CD4-positive, CD25-positive, alpha-beta regulatory T cell (primary cell): ENCODE measurements around the gene ZNF445. TPM values are rescaled to one million over a fixed set of nuclear protein-coding genes. Genes with fewer than 3 reads are reported as not detected.
"Not testable (repeated sequence)": the region's sequence is repeated elsewhere in the genome, so short reads cannot be mapped to it uniquely, and the experiment has no call there.

Source experiments
- ATAC-seq, 2 donors: fragments of 150-1000 bp; cut with Tn5 transposase; one replicate each; pipeline ENCODE4 v1.10.0; 2021; ENCODE audit warnings: low read depth in 2 of 2, moderate number of reproducible peaks in 2 of 2, moderate library complexity in 1 of 2
- DNase-seq, 3 donors: peaks; one replicate each; pipeline versions ENCODE4 v3.0.0 to v3.0.0-alpha.2; 2012 to 2022; ENCODE audit warnings: mixed read lengths in 1 of 3
- H3K27ac ChIP-seq: one replicate; pipeline ENCODE4 v1.7.0; 2013; ENCODE audit warnings: mild to moderate bottlenecking, low read length; ENCODE audit not compliant: insufficient read depth, poor library complexity, severe bottlenecking
- H3K27me3 ChIP-seq: one replicate; pipeline ENCODE4 v1.7.0; 2013; ENCODE audit warnings: low read length; ENCODE audit not compliant: control insufficient read depth, insufficient read depth
- H3K36me3 ChIP-seq: one replicate; pipeline ENCODE4 v1.7.0; 2013; ENCODE audit warnings: mild to moderate bottlenecking, low read length, moderate library complexity; ENCODE audit not compliant: control insufficient read depth, insufficient read depth
- H3K4me1 ChIP-seq: 2 replicates; pipeline ENCODE4 v1.7.0; 2013; ENCODE audit warnings: mild to moderate bottlenecking, low read length; ENCODE audit not compliant: insufficient read depth, control insufficient read depth, poor library complexity, severe bottlenecking
- H3K4me3 ChIP-seq: one replicate; pipeline ENCODE4 v1.7.0; 2013; ENCODE audit warnings: low read depth, mild to moderate bottlenecking, low read length, moderate library complexity
- H3K9me3 ChIP-seq, 2 experiments: 1 replicate in 1 of 2; 2 replicates in 1 of 2; pipeline ENCODE4 v1.7.0; 2013; ENCODE audit warnings: low read length in 2 of 2, mild to moderate bottlenecking in 1 of 2, moderate library complexity in 1 of 2; ENCODE audit not compliant: control insufficient read depth in 2 of 2
- H3K27ac Mint-ChIP-seq, 3 donors: one replicate each; pipeline ENCODE4 v1.8.0; 2020 to 2022; ENCODE audit warnings: mild to moderate bottlenecking in 3 of 3, mixed read lengths in 3 of 3, moderate library complexity in 2 of 3
- H3K27me3 Mint-ChIP-seq: one replicate; pipeline ENCODE4 v1.8.0; 2022; ENCODE audit warnings: mild to moderate bottlenecking, mixed read lengths
- H3K36me3 Mint-ChIP-seq: one replicate; pipeline ENCODE4 v1.8.0; 2020; ENCODE audit warnings: mixed read lengths
- H3K4me1 Mint-ChIP-seq, 4 donors: one replicate each; pipeline ENCODE4 v1.8.0; 2020 to 2022; ENCODE audit warnings: mixed read lengths in 4 of 4, mild to moderate bottlenecking in 1 of 4
- H3K4me3 Mint-ChIP-seq, 4 donors: one replicate each; pipeline ENCODE4 v1.8.0; 2020 to 2022; ENCODE audit warnings: mild to moderate bottlenecking in 4 of 4, mixed read lengths in 4 of 4, moderate library complexity in 3 of 4
- H3K9me3 Mint-ChIP-seq, 7 donors: one replicate each; pipeline ENCODE4 v1.8.0; 2020 to 2022; ENCODE audit warnings: mixed read lengths in 7 of 7, mild to moderate bottlenecking in 3 of 7, moderate library complexity in 2 of 7
- polyA plus RNA-seq, 4 donors: library from polyadenylated mRNA; unstranded; fragments of 300-500 nt; fragmentation: Illumina TruSeq; gene quantifications; one replicate each; pipeline ENCODE4 v1.2.3, GENCODE V29; 2021
- total RNA-seq: library from RNA; stranded (reverse); gene quantifications from one replicate; pipeline ENCODE4 v1.2.3, GENCODE V29; 2022

The ZNF445 gene
- total and polyA plus RNA-seq, 5 donors from 2014 or later, result 0.79 to 14.5 (median 3.8) TPM

DNA sequence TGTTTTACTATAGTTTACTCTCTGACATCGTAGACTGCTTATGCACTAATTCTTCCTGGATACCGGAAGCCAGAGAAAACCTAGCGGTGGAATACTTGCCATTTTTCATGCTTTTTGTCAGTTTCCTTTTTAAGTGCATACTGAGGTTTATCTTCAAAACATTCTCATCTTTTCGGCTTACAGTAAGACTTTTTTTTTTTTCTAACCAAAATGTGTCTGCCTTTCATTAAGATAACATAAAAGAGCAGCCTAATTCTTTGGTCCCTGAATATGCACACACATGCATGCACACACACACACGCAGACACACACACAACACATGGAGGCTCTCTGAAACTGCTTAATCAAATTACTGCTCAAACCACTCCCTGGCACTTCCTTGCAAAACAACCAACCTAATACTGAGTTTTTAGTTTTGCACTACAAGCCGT, 1.3 kb downstream of the ZNF445 start:
- Mint-ChIP-seq H3K27me3 (no peaks in the 10 kb centered on the region), H3K4me3 (peak overlapping the region; percentile 92 to 95 (median 92)), H3K27ac (peak overlapping the region; percentile 37 to 84 (median 43)), H3K36me3 (peaks cover under 1% of the 10 kb centered on the region), H3K9me3 (no peaks in the 10 kb centered on the region), H3K4me1 (peaks cover 19 to 57% (median 45%) of the 10 kb centered on the region in 4 donors)
- H3K27me3 ChIP-seq, result no peaks in the 10 kb centered on the region
- H3K4me3 ChIP-seq, result peak overlapping the region; percentile 98
- DNase-seq, result peak in 2 of 3 donors; percentile 5 to 56
- no peaks in the 10 kb centered on the region for H3K36me3 ChIP-seq
- ATAC-seq, result no peak
- H3K4me1 ChIP-seq, result peaks cover 22% of the 10 kb centered on the region
- no peak overlapping the region for H3K27ac ChIP-seq
- no peaks in the 10 kb centered on the region for H3K9me3 ChIP-seq

DNA sequence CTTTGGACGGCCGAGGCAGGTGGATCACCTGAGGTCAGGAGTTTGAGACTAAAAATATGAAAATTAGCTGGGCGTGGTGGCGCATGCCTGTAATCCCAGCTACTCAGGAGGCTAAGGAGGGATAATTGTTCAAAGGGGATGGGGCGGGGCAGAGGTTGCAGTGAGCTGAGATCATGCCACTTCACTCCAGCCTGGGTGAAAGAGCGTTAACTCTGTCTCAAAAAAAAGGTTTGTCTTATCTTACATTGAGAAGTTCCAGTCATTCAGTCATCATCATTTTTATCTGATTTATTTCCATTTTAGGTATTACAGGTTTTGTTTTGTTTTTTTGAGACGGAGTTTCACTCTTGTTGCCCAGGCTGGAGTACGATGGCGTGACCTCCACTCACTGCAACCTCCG, 2.6 kb downstream of the ZNF445 start:
- not testable (repeated sequence) for H3K27ac ChIP-seq, H3K27me3 ChIP-seq
- H3K4me3 Mint-ChIP-seq, result peak overlapping the region; percentile 56 to 81 (median 69)

DNA sequence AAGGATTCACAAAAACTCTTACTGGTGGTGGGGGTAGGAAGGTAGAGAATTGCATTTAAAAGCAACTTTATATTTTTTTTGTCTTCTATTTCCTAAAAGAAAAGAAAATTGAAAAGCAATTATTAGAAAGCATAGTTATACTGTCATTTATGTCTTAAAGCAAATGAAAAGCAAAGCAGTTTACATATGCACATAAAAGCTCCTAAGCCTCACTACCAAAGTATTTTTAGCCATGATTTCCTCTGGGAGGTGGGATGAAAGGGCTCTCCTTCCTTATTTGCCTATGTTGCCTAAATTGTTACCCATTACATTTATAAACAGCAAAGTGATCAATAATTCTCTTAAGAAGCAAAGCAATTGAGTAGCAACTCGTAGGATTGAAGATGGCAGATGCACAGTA, 7.0 kb downstream of the ZNF445 start:
- H3K4me3 Mint-ChIP-seq, result no peak overlapping the region
- H3K36me3 ChIP-seq, result peaks cover 22% of the 10 kb centered on the region

More for the DNA sequence above, 2.6 kb downstream of the ZNF445 start:
- H3K36me3 ChIP-seq, result peaks cover 11% of the 10 kb centered on the region
- peaks cover 27 to 66% (median 50%) of the 10 kb centered on the region in 4 donors for H3K4me1 Mint-ChIP-seq
- not testable (repeated sequence) for H3K36me3 Mint-ChIP-seq, H3K9me3 Mint-ChIP-seq, DNase-seq, H3K9me3 ChIP-seq, H3K27me3 Mint-ChIP-seq, ATAC-seq, H3K4me3 ChIP-seq
- H3K27ac Mint-ChIP-seq, result peak overlapping the region in 1 of 3 donors; percentile 41
- peaks cover 22% of the 10 kb centered on the region for H3K4me1 ChIP-seq

DNA sequence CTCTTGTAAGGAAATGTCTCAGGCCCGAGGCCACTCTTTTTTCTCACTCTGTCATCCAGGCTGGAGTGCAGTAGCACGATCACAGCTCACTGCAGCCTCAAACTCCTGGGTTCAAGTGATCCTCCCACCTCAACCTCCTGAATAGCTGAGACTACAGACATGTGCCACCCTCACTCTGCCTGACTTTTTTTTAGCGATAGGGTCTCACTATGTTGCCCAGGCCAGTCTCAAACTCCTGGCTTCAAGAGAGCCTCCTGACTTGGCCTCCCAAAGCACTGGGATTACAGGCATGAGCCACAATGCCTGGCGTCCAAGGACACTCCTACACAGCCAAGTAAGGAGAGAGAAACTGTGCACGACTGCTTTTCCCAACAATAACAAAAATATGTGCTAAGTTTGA, 7.6 kb downstream of the ZNF445 start:
- Mint-ChIP-seq H3K4me3 (no peak overlapping the region), H3K36me3 (peaks cover 24% of the 10 kb centered on the region), H3K27ac (no peak overlapping the region), H3K9me3 (no peaks in the 10 kb centered on the region), H3K4me1 (peaks cover 30 to 49% (median 41%) of the 10 kb centered on the region in 4 donors), H3K27me3 (no peaks in the 10 kb centered on the region)
- ATAC-seq, result no peak
- DNase-seq, result no peak
- no peak overlapping the region for H3K27ac ChIP-seq
- no peaks in the 10 kb centered on the region for H3K4me1 ChIP-seq
- no peak overlapping the region for H3K4me3 ChIP-seq
- peaks cover 22% of the 10 kb centered on the region for H3K36me3 ChIP-seq
- no peaks in the 10 kb centered on the region for H3K9me3 ChIP-seq
- no peaks in the 10 kb centered on the region for H3K27me3 ChIP-seq

More for the DNA sequence above, 7.0 kb downstream of the ZNF445 start:
- Histone ChIP-seq H3K27ac (no peak overlapping the region), H3K9me3 (no peaks in the 10 kb centered on the region), H3K4me1 (no peaks in the 10 kb centered on the region), H3K4me3 (no peak overlapping the region), H3K27me3 (no peaks in the 10 kb centered on the region)
- no peaks in the 10 kb centered on the region for H3K9me3 Mint-ChIP-seq
- DNase-seq (no peak), ATAC-seq (no peak)
- H3K27me3 Mint-ChIP-seq, result no peaks in the 10 kb centered on the region
- peaks cover 25 to 54% (median 43%) of the 10 kb centered on the region in 4 donors for H3K4me1 Mint-ChIP-seq
- H3K27ac Mint-ChIP-seq, result peak overlapping the region in 2 of 3 donors; percentile 70 to 80
- H3K36me3 Mint-ChIP-seq, result peaks cover 19% of the 10 kb centered on the region

DNA sequence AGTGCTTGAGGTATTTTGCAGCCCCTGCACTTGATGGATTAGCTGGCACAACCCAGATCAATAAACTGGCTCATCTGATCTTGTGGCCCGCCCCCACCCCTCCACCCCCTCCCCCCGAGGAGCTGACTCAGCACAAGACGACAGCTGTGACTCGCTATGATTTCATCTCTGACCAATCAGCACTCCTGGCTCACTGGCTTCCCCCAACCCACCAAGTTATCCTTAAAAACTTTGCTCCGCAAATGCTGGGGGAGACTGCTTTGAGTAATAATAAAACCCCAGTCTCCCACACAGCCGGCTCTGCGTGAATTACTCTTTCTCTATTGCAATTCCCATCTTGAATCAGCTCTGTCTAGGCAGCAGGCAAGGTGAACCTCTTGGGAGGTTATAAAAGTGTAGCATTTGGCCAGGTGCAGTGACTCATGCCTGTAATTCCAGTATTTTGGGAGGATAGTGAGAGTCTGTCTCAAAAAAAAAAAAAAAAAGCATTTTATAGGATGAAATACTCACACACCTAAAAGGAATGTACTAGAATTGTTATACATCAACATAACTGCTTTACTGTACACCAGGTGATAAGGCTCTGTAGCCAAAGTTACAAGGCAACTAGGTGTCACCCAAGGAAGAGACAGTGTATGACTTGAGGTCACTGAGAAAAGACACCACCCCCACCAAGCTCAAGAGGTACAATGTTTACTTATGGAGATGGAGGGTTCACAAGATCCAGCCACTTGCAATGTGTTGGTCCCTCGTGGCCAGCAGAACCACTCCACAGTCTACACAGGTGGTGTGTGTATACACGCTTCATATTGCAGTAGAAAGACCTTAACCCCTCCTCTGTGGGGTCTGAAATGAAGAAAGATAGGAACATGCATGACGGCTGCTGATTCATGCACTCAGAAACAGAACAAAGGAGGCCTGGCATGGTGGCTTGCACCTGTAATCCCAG, 8.6 kb downstream of the ZNF445 start:
- H3K9me3 Mint-ChIP-seq, result no peaks in the 10 kb centered on the region
- no peak overlapping the region for H3K4me3 ChIP-seq
- peaks cover 26% of the 10 kb centered on the region for H3K36me3 ChIP-seq
- no peaks in the 10 kb centered on the region for H3K27me3 ChIP-seq
- H3K27ac ChIP-seq, result no peak overlapping the region
- no peaks in the 10 kb centered on the region for H3K4me1 ChIP-seq
- DNase-seq (no peak), ATAC-seq (no peak)
- no peaks in the 10 kb centered on the region for H3K9me3 ChIP-seq
- H3K27ac Mint-ChIP-seq, result peak overlapping the region in 1 of 3 donors; percentile 34
- no peak overlapping the region for H3K4me3 Mint-ChIP-seq
- H3K36me3 Mint-ChIP-seq, result peaks cover 24% of the 10 kb centered on the region
- no peaks in the 10 kb centered on the region for H3K27me3 Mint-ChIP-seq
- H3K4me1 Mint-ChIP-seq, result peaks cover 28 to 38% (median 35%) of the 10 kb centered on the region in 4 donors

DNA sequence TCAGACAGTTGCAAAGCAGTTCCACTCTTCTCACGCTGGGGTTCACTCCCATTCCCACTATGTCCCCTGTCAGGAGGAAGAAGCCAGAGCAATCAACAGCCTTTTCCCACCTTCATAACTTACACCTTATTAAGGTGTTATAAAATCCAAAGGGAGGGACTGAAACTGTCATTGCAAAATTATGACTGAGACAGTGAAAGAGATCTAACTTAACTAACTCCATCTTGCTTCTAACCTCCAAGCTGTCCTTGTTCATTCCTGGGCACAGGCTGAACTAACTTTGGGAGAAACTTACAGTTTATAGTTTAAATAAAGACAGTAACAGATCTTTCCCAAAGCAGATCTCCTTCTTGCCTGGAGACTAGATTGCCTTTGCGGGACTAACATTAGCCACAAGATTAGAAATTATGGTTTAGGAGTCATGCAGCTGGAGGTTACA, 9.4 kb downstream of the ZNF445 start:
- not testable (repeated sequence) for DNase-seq, H3K4me1 ChIP-seq, H3K27me3 Mint-ChIP-seq, H3K9me3 ChIP-seq, H3K27me3 ChIP-seq, H3K4me3 Mint-ChIP-seq, ATAC-seq, H3K27ac ChIP-seq, H3K9me3 Mint-ChIP-seq, H3K4me3 ChIP-seq
- peaks cover 30% of the 10 kb centered on the region for H3K36me3 ChIP-seq
- H3K4me1 Mint-ChIP-seq, result peaks cover 23 to 36% (median 29%) of the 10 kb centered on the region in 4 donors
- peaks cover 24% of the 10 kb centered on the region for H3K36me3 Mint-ChIP-seq
- H3K27ac Mint-ChIP-seq, result peak overlapping the region in 1 of 3 donors; percentile 45

DNA sequence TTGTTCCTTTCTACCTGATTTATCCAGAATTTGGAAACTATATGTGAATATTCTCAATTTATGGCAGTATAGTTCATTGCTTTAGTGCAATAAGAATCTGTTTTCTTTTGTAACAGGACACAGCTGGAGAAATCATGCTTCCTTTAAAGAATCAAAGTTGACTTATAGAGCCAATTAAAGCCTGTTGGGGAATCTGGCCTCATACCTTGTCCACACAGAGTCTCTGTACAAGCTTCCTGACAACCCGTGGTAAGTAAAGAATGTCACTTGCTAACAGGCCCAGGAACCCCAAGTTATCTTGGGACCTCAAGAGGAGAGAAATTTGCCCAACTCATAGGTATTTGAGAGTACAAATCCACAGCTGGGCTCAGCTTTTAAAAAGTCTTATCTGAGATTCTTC, 10.2 kb downstream of the ZNF445 start:
- Histone ChIP-seq H3K4me1 (no peaks in the 10 kb centered on the region), H3K9me3 (no peaks in the 10 kb centered on the region), H3K27me3 (no peaks in the 10 kb centered on the region), H3K4me3 (no peak overlapping the region), H3K36me3 (peaks cover 32% of the 10 kb centered on the region), H3K27ac (no peak overlapping the region)
- Mint-ChIP-seq H3K27me3 (no peaks in the 10 kb centered on the region), H3K9me3 (no peaks in the 10 kb centered on the region), H3K27ac (no peak overlapping the region), H3K36me3 (peaks cover 31% of the 10 kb centered on the region), H3K4me1 (peaks cover 19 to 28% (median 21%) of the 10 kb centered on the region in 4 donors), H3K4me3 (no peak overlapping the region)
- DNase-seq (no peak), ATAC-seq (no peak)
